Loucy (cell line): ENCODE data around the gene RNF215.

Experiments
- EZH2phosphoT487 ChIP-seq: fragments of 200-600 bp; IDR thresholded peaks from 2 replicates; pipeline ENCODE4 v1.6.1; 2018; ENCODE audit warnings: antibody characterized with exemption, mild to moderate bottlenecking, moderate library complexity, borderline replicate concordance
- TF ChIP-seq, protein P1 (sequence below): fragments of 200-600 bp; sonication (generic); conservative IDR thresholded peaks from 2 replicates; pipeline ENCODE4 v1.5.1; 2014; ENCODE audit warnings: mild to moderate bottlenecking, antibody characterized with exemption, low read length

DNA sequence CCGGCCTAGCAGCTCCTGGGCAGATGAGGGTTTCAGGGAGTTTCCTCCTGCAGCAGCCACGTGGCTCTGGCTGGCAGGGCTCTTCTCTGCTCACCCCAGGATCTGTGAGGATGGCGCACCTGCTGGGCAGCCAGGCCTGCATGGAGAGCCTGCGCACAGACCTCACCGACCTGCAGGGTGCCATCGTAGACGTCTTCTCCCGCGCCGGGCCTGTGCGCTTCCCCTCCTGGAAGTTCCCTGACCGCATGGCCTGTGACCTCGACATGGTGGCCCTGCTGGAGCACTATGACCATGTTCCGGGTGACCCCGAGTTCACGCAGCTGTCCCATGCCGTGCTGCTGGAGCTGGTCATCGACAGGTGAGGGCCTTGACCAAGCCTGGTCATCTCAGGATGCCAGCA lies 21.3 kb downstream of the RNF215 start:
- TF ChIP-seq, protein P1, sequence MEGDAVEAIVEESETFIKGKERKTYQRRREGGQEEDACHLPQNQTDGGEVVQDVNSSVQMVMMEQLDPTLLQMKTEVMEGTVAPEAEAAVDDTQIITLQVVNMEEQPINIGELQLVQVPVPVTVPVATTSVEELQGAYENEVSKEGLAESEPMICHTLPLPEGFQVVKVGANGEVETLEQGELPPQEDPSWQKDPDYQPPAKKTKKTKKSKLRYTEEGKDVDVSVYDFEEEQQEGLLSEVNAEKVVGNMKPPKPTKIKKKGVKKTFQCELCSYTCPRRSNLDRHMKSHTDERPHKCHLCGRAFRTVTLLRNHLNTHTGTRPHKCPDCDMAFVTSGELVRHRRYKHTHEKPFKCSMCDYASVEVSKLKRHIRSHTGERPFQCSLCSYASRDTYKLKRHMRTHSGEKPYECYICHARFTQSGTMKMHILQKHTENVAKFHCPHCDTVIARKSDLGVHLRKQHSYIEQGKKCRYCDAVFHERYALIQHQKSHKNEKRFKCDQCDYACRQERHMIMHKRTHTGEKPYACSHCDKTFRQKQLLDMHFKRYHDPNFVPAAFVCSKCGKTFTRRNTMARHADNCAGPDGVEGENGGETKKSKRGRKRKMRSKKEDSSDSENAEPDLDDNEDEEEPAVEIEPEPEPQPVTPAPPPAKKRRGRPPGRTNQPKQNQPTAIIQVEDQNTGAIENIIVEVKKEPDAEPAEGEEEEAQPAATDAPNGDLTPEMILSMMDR = no peak
- no peak for TF ChIP-seq EZH2phosphoT487
